HG02678 (cell line): ENCODE data around the gene MLKL.
"Not testable (repeated sequence)": the region's sequence is repeated elsewhere in the genome, so short reads cannot be mapped to it uniquely, and the experiment has no call there.

ENCODE experiments used
- ATAC-seq: cut with Tn5 transposase; IDR thresholded peaks from one replicate; pipeline ENCODE4 v1.9.1; 2021; ENCODE audit warnings: mild to moderate bottlenecking, moderate library complexity; ENCODE audit not compliant: unreplicated experiment

MLKL gene

DNA sequence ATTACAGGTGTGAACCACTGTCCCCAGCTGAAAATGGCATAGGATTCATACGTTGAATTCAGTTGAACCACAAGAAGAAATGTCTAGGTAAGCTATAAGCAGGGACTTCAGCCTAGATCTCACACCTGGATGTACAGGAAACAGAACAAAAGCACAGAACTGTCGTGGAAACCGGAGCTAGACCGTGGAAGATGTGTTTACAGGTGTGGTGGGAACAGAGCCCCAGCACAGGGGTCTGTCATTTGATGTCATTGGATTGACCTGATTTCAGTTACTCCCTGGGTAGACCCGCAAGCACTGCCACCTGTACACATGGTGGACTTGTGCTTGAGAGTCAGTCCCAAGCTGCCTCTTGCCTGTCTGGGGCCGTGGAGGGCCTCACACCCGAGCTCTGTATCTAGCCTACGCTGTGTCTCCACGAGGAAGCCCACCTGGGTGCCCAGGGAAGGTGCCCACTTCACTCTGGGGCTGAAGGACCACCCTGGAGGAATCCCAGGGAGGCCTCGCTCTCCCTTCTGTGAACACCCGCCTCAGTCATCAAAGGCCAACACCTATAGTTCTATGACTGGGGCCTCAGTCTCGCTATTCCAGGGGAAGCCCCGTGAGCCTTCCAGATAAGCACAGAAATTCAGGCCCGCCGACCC lies 32.2 kb upstream of the MLKL start:
- no peak for ATAC-seq

DNA sequence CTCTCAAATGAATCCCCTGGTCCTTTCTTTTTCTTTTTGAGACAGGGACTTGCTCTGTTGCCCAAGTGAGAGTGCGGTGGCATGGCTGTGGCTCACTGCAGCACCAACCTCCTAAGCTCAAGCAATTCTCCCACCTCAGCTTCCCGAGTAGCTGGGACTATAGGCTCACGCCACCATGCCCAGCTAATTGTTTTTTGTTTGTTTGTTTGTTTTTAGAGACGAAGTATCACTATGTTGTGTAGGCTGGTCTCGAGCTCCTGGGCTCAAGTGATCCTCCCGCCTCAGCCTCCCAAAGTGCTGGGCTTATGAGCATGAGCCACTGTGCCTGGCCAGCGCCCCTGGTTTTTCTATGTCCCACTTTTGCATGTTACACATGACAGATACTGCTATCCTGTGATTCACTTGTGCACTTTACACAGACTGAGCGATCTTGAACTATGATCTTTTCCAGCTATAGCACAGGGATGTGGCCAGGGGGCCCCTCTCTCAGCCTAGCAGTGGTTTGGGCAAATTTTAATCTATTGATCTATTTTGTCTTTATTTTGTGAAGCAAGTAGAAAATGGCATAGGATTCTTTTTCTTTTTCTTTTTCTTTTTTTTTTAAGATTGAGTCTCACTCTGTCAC lies 31.3 kb upstream of the MLKL start:
- ATAC-seq: no peak

DNA sequence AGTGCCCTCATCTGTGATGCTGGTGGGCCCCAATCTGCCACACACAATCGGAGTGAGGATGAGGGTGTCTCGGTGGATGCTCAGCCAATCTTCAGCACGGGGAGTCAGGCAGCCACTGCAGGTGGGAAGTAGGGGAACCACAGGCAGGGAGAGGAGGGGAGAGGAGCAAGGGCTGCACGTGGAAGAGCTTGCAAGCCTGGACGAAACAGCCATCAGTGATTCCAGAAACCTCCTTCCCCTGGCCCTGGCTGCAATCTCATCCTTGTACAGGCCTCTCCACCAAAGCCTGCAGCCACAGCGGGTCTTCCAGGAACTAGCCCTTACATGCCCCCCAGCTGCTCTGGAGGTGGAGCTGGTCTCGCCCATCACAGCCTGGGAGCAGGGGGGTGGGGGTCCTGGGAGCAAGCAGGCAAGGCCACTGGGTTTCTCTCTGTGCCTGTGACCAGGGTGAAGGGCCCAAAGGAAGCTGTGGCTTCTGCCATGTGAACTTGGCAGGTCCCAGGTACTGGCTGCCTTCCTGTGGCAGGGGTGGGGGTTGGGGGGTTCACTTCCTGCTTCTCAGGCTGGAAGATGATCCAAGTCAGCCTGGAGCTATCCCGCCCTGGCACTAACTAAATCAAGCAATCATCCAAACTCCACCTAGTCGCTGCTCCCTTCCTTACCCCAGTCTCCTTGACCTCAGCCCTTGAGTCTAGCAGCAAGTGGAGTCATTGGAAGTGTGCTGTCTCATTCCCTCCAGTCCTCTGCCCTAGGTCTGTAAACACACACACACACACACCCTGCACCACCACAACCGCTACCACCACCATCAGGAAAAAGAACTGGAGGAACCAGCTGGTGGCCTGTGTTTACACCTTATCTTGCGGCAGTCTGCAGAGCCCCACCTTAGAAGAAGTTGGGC lies 29.4 kb upstream of the MLKL start:
- ATAC-seq: no peak

DNA sequence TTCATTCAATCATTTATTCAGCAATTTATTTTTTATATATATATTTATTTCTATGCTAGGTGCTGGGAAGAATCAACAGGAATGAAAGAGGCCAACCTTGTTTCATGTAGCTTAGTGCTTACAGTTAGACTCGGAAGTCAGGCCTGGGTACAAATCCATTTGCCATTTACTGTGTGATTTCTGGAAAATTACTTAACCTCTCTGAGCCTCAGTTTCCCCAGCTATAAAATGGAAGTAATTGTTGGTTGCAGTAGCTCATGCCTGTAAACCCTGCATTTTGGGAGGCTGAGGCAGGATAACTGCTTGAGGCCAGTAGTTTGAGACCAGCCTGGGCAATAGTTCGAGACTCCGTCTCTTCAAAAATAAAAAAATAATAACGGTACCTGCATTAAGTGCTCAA lies 27.2 kb upstream of the MLKL start:
- no peak for ATAC-seq

DNA sequence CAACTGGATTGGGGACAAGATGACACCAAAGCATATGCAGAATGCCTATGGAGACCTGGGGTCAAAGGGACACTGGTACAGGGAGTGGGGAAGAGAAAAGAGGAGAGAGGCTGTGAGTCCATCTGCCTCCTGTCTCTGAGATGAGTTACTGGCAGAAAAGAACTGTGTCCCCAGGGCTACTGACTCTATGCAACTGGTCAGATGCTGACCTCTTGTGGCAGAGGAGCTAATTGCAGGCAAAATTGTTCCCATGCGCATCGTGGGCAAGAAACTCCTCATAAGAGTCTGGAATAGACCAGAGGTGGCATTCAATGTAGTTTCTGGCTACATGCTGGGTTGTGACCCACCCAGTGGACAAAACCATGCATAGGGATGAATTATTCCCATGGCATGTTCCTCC lies 26.1 kb upstream of the MLKL start:
- no peak for ATAC-seq

DNA sequence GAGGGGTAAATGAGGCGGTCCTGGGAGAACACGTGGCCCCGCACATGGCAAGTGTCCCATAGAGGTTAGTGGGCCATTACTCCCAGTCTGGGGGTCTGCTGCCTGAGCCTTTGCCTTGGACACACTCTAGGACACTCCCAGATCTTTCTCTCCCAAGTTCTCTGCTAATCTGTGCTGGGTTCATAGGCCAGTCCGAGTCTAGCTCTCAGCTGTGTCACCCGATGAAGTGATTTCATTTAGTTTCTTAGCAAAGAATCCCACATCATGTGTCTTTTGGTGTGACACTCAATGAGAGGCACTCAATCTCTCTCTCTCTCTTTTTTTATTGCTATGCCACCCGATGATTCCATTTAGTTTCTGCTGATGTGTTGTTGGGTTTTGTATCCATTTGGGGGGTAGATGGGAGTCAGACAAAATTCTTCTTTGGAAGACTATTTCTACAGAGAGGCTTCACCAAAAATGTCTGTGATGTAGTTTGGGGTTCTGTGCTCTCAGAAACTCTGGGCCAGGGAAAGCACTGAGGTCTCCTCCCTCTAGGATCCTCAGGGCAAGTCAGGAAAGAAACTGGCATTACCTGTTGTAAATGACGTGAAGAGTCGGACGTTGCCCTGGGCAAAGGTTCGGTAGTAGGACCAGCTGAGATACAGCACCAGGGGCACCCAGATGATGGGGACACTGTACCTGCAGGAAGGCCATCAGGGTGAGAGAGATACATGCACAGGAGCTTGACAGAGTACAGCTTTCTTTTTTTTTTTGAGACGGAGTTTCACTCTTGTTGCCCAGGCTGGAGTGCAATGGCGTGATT lies 25.2 kb upstream of the MLKL start:
- ATAC-seq: no peak

DNA sequence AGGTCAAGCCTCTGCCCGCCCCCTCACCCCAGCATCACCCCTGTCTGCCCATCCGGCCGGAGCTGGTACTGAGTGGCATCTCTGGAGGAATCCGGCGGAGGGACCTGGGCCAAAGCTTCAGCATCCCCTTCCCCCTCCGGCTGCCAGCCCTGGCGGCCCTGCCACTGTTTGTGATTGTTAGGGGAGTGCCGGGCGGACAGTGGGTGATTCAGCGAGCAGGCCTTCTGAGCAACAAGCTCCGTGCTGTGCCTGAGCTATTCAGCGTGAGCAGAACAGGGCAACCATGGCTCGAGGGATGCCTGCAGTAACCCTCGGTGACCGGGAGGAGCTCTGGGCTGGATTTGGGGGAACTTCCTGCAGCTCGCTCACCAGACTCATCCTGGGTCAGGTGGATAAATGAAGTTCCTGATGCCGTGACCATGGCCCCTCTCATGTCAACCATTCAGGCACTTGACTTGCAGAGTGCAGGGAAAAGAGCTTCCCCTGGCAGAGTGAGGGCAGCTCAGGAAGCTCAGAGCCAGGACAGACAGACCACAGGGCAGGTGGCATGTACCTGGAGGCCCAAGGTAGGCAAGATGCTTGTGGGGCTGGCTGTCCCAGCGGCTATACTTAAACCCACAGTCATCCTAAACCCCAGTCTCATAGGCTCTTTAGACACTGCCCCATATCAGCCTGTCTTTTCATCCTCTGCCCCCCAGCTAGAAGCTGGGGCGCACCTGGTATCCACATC lies 24.3 kb upstream of the MLKL start:
- ATAC-seq: no peak

DNA sequence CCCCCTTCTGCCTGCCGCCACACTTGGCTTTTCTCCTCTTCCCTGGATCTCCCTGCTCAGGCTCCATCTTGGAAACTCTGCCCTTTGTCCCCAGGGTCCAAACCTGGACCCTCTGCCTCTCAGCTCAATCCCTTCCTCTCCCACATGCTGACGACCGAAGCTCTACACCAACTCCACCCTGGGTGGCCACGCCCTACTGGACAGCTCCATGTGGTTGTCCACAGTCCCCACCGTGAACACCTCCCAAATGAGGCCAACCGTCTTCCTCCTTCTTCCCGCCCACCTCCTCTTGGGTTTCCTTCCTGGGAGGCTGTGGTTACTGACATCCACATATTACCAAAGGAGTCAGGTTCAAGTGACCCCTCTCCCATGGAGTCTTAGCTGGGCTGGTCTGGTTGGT lies 22.6 kb upstream of the MLKL start:
- no peak for ATAC-seq

DNA sequence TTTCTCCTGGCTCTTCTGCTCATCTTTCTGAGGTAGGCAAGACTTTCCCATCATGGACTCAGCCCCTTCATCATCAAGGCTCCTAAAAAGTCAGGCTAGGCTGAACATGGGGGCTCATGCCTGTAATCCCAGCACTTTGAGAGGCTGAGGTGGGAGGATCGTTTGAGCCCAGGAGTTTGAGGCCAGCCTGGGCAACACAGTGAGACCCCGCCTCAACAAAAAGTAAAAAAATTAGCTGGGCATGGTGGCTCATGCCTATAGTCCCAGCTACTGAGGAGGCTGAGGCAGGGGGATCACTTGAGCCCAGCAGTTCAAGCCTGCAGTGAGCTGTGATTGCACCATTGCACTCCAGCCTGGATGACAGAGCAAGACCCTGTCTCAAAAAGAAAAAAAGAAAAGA lies 21.5 kb upstream of the MLKL start:
- not testable (repeated sequence) for ATAC-seq

DNA sequence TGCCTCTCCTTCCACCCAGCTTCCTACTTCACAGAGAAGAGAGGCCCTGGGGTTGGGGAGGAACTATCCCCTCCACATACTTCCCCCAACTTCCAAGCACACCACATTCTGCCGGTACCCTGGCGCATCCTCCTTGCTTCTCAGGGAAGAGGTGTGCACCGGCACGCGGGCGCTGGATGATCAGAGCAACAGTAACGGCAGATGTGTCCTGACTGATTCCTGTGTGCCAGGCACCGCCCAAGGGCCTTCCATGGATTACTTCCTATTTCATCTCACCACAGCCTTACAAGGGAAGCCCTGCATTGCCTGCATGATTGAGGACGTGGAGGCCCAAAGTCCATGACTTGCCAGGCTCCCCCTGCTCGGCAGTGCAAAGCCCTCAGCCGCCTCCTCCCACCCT lies 21.1 kb upstream of the MLKL start:
- no peak for ATAC-seq

DNA sequence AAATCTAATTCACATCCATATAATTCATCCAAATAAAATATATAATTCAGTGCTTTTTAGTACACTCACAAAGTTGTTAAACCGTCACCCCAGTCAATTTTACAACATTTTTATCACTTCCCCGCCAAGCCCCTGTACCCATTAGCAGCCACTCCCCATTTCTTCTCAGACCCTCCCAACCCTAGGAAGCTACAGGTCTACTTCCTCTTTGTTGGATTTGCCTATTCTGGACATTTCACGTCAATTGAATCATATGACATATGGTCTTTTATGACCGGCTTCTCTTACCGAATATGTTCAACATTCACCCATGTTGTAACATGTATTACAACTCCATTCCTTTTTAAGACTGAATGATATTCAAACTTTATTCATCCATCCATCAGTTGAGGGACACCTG lies 19.9 kb upstream of the MLKL start:
- no peak for ATAC-seq

DNA sequence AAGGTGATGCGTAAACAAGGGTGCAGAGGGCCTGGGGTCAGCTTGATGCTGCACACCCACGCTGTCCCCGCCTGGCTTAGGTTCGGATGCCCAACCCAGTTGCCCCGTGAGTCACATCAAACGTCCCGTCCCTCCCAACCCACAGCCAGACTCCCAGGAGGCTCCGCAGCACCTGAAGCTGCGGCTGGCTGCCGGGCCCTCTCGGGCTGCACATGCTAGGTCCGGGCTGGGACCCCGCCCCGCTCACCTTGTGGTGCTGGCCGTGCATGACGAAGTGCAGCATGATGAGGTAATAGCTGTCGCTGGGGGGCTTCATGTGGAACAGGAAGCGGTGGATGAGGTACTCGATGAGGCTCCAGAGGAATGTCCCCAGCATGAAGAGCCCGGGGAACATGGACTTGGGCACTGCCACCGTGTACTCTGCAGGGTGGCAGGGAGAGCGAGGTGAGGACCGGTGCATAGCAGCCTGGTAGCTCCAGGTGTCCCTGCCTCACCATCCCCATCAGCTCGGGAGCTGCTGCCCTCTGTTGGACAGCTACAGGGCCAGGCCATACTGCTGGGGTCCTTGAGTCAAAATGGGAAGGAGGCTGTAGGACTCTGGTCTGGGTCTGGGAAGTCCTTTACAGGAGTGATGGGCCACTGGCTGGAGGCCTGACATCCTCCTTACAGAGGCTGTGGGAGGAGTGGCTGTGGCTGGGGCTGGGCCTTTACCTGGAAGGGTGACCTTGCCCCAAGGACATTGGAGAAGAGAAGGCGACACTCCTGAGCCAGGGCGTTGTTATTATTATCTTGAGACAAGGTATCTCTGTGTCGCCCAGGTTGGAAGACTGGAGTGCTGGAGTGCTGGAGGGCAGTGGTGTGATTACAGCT lies 18.3 kb upstream of the MLKL start:
- no peak for ATAC-seq

DNA sequence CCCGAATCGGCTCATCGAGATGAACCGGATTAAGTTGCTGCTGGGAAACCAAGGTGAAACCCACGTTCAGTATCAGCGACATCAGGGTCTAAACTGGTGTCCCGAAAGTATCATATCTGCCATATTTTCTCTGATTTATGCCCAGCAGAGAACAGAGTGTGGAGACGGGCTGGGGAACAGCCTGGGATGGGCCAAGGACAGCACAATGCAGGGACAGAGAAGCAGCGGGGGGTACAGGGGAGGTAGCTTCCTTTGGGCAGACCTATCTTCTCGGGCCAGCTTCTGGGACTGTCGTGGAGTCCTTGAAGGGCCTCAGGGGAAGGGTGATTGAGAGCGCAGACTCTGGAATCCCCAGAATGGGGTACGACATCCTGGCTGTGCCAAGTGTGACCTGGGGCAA lies 17.5 kb upstream of the MLKL start:
- no peak for ATAC-seq

DNA sequence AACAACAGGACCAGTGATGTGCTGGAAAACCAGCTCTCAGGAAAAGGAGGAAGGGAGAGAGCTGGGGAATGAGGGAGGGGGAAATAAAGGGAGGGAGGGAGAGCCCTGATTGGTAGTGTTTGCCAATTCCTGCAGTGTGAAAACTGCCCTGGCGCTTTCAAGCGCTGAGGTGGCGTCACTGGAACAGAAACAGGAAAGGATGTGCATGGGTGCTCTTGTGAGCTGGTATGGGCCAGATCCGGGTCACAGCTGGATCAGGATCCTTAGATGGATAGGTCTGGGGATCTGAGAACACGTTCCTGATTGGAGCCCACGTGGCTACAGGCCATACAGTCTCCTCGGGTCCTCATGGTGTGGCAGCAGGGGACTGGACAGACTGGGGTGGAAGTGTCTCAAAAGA lies 16.7 kb upstream of the MLKL start:
- no peak for ATAC-seq

DNA sequence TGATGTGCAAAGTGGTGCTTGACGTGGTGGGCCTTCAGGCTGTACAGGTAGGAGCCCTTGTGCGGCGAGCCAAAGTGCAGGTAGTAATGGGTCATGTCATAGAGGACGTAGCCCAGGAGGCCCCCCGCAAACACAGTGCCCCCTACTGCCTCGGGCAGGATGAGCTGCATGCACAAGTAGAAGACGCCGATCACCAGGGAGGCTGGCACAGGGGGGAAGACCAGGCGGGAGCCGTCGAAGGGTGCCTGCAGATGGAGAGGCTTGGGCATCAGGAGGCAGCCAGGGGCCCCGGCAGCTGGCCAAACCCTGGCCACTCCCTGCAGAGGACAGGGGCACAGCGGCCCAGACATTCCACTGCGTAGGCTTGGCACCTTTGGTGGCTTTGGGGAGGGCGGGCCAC lies 15.7 kb upstream of the MLKL start:
- ATAC-seq: no peak

DNA sequence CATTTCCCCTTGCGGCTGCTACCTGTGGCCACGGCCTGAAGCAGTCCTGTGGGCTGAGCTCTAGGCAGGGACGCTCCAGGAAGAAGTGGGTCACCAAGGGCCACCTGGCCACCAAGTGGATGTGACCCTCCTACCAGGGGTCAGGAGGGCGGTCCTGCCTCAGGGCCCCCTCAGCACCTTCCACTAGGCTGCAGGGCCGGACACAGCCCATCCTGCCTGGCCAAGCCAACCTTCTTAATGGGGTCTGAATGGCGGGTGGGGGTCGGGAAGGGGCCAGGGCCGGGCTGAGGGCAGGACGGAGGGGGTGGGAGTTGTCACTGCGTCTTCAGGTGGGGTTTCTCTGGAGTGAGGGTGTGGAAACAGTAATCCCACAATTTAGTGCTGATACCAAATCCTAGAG lies 13.2 kb upstream of the MLKL start:
- ATAC-seq: no peak

DNA sequence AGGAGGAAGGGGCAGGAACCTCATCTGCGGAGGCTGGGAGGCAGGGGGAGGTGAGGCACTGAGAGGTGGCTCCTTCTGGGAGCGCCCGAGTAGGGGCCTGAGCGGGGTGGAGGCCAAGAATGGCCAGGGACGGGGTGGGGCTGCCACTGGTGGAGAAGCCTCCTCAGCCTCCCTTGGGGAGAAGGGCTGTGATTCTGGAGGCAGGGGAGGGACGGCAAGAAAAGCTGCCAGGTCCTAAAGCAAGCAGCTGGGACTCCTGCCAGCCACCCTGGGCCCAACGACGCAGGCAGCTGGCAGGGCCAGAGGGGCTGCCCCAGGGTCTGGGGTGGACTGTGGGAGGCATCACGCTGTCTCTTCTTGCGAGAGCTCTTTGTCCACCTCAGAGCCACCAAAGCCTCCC lies 12.7 kb upstream of the MLKL start:
- ATAC-seq: no peak

DNA sequence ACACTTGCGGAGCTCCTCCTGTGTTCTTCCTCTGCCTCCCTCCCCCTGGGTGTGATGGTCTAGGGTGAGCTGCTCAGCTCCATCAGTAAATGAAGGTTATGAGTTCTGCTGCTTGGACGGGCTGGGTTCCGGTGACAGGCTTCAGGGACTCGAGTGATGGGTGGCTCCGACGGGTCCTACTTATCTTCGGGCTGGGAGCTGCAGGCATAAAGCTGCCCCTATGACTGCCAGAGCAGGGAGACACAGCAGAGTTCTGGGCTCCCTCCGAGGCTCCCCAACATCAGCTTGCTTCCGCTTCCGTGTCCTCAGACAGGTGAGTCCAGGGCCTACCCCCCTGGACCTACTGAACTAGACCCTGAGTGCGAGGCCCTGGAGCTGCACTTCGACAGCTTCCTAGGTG lies 11.3 kb upstream of the MLKL start:
- ATAC-seq: no peak

DNA sequence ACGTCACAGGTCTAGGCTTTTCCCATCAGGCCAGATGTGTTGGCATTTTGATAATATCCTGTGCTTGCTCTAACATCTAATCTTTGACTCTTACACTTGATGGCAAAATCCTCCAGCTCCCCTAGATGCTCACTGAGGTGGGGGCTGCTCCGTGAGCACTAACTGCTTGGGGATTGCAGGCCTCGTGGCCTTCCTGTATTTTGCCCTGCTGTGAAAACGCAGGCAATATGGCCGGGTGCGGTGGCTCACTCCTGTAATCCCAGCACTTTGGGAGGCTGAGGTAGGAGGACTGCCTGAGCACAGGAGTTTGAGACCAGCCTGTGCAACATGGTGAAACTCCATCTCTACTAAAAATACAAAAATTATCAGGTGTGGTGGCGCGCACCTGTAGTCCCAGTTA lies 9.7 kb upstream of the MLKL start:
- ATAC-seq: no peak

DNA sequence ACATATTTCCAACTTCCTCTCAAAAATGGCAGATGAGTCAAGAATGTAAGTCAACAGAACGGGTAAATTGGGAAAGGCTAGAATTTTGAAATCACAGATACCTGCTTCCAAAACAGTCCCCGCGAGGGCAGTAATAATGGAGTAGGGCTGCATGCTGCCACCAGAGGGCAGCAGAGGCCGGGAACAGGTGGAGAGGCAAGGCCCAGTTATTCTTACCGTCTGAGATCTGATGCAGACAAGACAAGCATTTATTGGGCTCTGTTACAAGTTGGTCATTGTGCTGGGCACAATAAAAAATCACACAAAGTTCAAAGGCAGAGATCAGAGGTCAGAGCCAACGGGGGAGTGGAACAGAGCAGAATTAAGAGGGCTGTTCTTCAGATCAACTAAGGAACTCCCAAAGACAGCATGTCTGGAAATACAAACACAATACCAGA lies 8.8 kb upstream of the MLKL start:
- ATAC-seq: peak; percentile 91
